Measurements from ENCODE around the gene PLCD3. TPM values are rescaled to one million over a fixed set of nuclear protein-coding genes. Genes with fewer than 3 reads are reported as not detected.

PLCD3 gene
- total RNA-seq, 1 donor = 62.6 TPM

GRCh38 chr17:45104907-45105624 is 27.2 kb downstream of the PLCD3 start:
- no peak for DNase-seq (ENCODE audit: low read depth)
- TF ChIP-seq CTCF (IDR thresholded peaks at IDR 0.05; ENCODE audit: insufficient read depth, low read depth, low read length) = no peak
- no peak overlapping the region for H3K4me3 ChIP-seq (ENCODE audit: low read depth, low read length)

- no peak overlapping the region for H3K4me3 ChIP-seq (ENCODE audit: low read depth, low read length)
- TF ChIP-seq CTCF (IDR thresholded peaks at IDR 0.05; ENCODE audit: insufficient read depth, low read depth, low read length) = no peak
- no peak for DNase-seq (ENCODE audit: low read depth)
These were observed 27.8 kb downstream of the PLCD3 start for GRCh38 chr17:45104497-45104896.

GRCh38 chr17:45104029-45104428 is 28.3 kb downstream of the PLCD3 start:
- DNase-seq (ENCODE audit: low read depth) = no peak
- no peak for TF ChIP-seq CTCF (IDR thresholded peaks at IDR 0.05; ENCODE audit: insufficient read depth, low read depth, low read length)
- H3K4me3 ChIP-seq (ENCODE audit: low read depth, low read length) = no peak overlapping the region

- H3K4me3 ChIP-seq (ENCODE audit: low read depth, low read length) = no peak overlapping the region
- no peak for DNase-seq (ENCODE audit: low read depth)
- no peak for TF ChIP-seq CTCF (IDR thresholded peaks at IDR 0.05; ENCODE audit: insufficient read depth, low read depth, low read length)
These were observed 29.0 kb downstream of the PLCD3 start for GRCh38 chr17:45103269-45103795.

GRCh38 chr17:45102856-45103255 is 29.5 kb downstream of the PLCD3 start:
- no peak overlapping the region for H3K4me3 ChIP-seq (ENCODE audit: low read depth, low read length)
- no peak for TF ChIP-seq CTCF (IDR thresholded peaks at IDR 0.05; ENCODE audit: insufficient read depth, low read depth, low read length)
- no peak for DNase-seq (ENCODE audit: low read depth)

- no peak for TF ChIP-seq CTCF (IDR thresholded peaks at IDR 0.05; ENCODE audit: insufficient read depth, low read depth, low read length)
- DNase-seq (ENCODE audit: low read depth) = peak; percentile 50
- H3K4me3 ChIP-seq (ENCODE audit: low read depth, low read length) = no peak overlapping the region
These were observed 30.2 kb downstream of the PLCD3 start for GRCh38 chr17:45101883-45102811.

Measured in fibroblast of villous mesenchyme (primary cell).